Upper lobe of left lung (tissue), 4 donors: Measurements from ENCODE around the gene CMSS1.

Experiments
- CTCF ChIP-seq, 6 experiments: fragments of 450-650 bp in 4 of 6; fragments of 200-600 bp in 2 of 6; sonication (generic) in 2 of 6; IDR thresholded peaks; one replicate each; pipeline ENCODE4 v1.5.1; 2016 to 2019; ENCODE audit warnings: antibody characterized with exemption in 6 of 6
- EP300 ChIP-seq, 4 donors: sonication (generic); formaldehyde crosslinking; IDR thresholded peaks; one replicate each; pipeline ENCODE4 v1.5.1; 2017; ENCODE audit warnings: antibody characterized with exemption in 4 of 4, control low read depth in 2 of 4
- POLR2A ChIP-seq, 4 donors: fragments of 450-650 bp; IDR thresholded peaks; one replicate each; pipeline ENCODE4 v1.5.1; 2016 to 2017; ENCODE audit warnings: antibody characterized with exemption in 4 of 4, mild to moderate bottlenecking in 2 of 4
- POLR2AphosphoS5 ChIP-seq, 2 donors: sonication (generic); formaldehyde crosslinking; IDR thresholded peaks; one replicate each; pipeline ENCODE4 v1.5.1; 2017; ENCODE audit warnings: antibody characterized with exemption in 2 of 2

- TF ChIP-seq EP300 (IDR thresholded peaks at IDR 0.05) (no peak), POLR2AphosphoS5 (IDR thresholded peaks at IDR 0.05) (no peak), POLR2A (IDR thresholded peaks at IDR 0.05) (no peak), CTCF (IDR thresholded peaks at IDR 0.05) (no peak)
These were observed 192.4 kb downstream of the CMSS1 start for GRCh38 chr3:100010087-100010417.
